ENCODE results near the gene HMGN1. TPM values are rescaled to one million over a fixed set of nuclear protein-coding genes. Genes with fewer than 3 reads are reported as not detected.

HMGN1 gene
- total RNA-seq, 2 experiments from 2014 or later: 415 to 416 TPM

DNA sequence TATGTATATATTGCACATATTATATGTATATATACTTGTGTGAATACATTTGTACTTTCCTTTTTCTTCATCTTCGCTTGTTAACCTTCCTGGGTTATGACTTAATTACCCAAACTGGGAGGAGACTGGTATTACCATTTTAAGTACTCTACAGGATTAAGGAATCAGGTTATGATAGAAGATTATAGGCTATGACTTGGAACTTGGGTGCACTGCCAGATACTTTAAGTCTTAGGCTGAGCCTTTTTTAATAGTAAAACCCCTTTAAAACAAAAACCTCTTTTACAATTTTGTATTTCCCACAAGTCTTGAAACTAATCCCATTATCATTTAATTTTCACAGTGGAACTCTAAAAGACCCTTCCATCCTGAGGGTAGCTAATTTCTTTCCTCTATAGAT is 41.4 kb downstream of the HMGN1 start:
- no peaks in the 10 kb centered on the region for H3K9me3 Mint-ChIP-seq
- ATAC-seq (no peak), DNase-seq (no peak)
- intact Hi-C loops (cut with micrococcal nuclease): no loop called here
- H3K36me3 Mint-ChIP-seq (ENCODE audit: low read depth): peaks cover 36% of the 10 kb centered on the region
- CTCF ChIA-PET: no interaction called here
- TF ChIP-seq, protein P1, sequence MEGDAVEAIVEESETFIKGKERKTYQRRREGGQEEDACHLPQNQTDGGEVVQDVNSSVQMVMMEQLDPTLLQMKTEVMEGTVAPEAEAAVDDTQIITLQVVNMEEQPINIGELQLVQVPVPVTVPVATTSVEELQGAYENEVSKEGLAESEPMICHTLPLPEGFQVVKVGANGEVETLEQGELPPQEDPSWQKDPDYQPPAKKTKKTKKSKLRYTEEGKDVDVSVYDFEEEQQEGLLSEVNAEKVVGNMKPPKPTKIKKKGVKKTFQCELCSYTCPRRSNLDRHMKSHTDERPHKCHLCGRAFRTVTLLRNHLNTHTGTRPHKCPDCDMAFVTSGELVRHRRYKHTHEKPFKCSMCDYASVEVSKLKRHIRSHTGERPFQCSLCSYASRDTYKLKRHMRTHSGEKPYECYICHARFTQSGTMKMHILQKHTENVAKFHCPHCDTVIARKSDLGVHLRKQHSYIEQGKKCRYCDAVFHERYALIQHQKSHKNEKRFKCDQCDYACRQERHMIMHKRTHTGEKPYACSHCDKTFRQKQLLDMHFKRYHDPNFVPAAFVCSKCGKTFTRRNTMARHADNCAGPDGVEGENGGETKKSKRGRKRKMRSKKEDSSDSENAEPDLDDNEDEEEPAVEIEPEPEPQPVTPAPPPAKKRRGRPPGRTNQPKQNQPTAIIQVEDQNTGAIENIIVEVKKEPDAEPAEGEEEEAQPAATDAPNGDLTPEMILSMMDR (IDR thresholded peaks at IDR 0.05): no peak
- H3K4me1 Mint-ChIP-seq (ENCODE audit: low read depth): peaks cover 35% of the 10 kb centered on the region
- POLR2A ChIA-PET: no interaction called here
- H3K27me3 Mint-ChIP-seq: no peaks in the 10 kb centered on the region
- no peak overlapping the region for H3K4me3 Mint-ChIP-seq
- H3K27ac Mint-ChIP-seq: peak overlapping the region; percentile 34

DNA sequence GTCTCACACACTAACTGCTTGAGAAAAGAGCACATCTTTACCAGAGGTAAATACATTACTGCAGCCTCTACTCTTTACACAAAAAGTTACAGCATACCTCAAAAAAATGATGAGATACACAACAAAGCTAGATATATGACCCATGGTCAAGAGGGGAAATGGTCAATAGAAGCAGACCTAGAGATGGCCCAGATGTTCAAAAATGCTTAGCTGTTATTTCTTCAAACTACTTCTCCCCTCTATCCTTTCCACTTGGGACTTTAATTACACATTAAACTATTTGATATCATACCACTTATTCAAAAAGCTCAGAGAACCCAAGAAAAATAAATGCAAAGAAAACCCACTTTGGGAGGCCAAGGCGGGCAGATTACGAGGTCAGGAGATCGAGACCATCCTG is 48.3 kb downstream of the HMGN1 start:
- H3K27ac Mint-ChIP-seq: no peak overlapping the region
- H3K9me3 Mint-ChIP-seq: peaks cover 7% of the 10 kb centered on the region
- POLR2A ChIA-PET: interaction anchor here (0.7 to 1.3 kb wide), 2 partner anchors 12 to 40 kb away, joined by 3 to 5 read pairs; no protein-coding TSS in a partner anchor
- H3K4me3 Mint-ChIP-seq: no peak overlapping the region
- no peak for DNase-seq
- intact Hi-C loops (cut with micrococcal nuclease): no loop called here
- TF ChIP-seq, protein P1 (IDR thresholded peaks at IDR 0.05): no peak
- H3K36me3 Mint-ChIP-seq (ENCODE audit: low read depth): peaks cover 41% of the 10 kb centered on the region
- CTCF ChIA-PET: interaction anchor here (1.1 kb wide), 1 partner anchor 87 kb away, joined by 4 read pairs; no protein-coding TSS in a partner anchor
- H3K4me1 Mint-ChIP-seq (ENCODE audit: low read depth): peaks cover 35% of the 10 kb centered on the region
- H3K27me3 Mint-ChIP-seq: no peaks in the 10 kb centered on the region
- ATAC-seq: no peak

DNA sequence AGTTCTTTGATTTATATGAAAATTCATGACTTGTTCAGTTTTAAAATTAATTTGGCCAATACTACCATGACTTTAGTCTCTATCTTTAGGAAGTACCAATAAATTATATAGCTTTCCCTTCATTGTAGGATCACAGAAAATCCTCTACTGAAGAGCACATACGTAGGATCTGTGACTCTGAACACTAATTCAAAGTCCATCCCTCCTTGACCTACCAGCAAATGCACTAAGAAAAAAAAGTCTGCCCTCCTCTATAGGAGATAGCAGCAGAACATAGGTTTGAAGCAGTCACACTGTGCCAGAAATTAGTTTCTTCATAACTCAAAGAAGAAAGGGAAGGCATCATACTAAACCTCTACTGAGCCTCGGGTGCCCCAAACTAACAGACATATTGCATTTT is 52.0 kb downstream of the HMGN1 start:
- Mint-ChIP-seq H3K27me3 (no peaks in the 10 kb centered on the region), H3K4me3 (no peak overlapping the region), H3K9me3 (peaks cover 7% of the 10 kb centered on the region), H3K27ac (no peak overlapping the region), H3K4me1 (ENCODE audit: low read depth) (peaks cover 32% of the 10 kb centered on the region), H3K36me3 (ENCODE audit: low read depth) (peaks cover 50% of the 10 kb centered on the region)
- no peak for ATAC-seq
- TF ChIP-seq, protein P1 (IDR thresholded peaks at IDR 0.05): no peak
- no peak for DNase-seq
- CTCF ChIA-PET: interaction anchor here (0.7 to 1.5 kb wide), 3 partner anchors 8 to 91 kb away, joined by 3 to 4 read pairs (median 3); no protein-coding TSS in a partner anchor
- intact Hi-C loops (cut with micrococcal nuclease): no loop called here
- POLR2A ChIA-PET: interaction anchor here (2.6 kb wide), 1 partner anchor 15 kb away, joined by 9 read pairs; no protein-coding TSS in a partner anchor

Other genes starting within 250 kb of the HMGN1 start
- 100 to 1,000 TPM in 1 of 2 experiments, 10 to 100 TPM in 1; 90.9 to 107 TPM for gene PSMG1, start 165.6 kb downstream of the HMGN1 start, total RNA-seq
- 10 to 100 TPM; 27.9 to 29.3 TPM for gene BRWD1, start 35.5 kb downstream of the HMGN1 start, total RNA-seq
- gene LCA5L, start 96.7 kb upstream of the HMGN1 start, total RNA-seq: under 1 TPM in 1 of 2 experiments, not detected in 1; 0.36 TPM
- gene SH3BGR, start 102.9 kb upstream of the HMGN1 start, total RNA-seq: 1 to 10 TPM; 4.5 to 4.8 TPM

Measured in activated CD8-positive, alpha-beta T cell treated with anti-CD3 and anti-CD28 coated beads for 36 hours (primary cell).